HL-60/S4 (cell line): ENCODE results near the gene NPLOC4.

Source experiments
- in situ Hi-C: fragments of 300-500 bp; cut with MboI; formaldehyde crosslinking; loops from 2 replicates; pipeline ENCODE4 v1.14.3; 2022; ENCODE audit warnings: low sequenced_read_pairs

The NPLOC4 gene

DNA sequence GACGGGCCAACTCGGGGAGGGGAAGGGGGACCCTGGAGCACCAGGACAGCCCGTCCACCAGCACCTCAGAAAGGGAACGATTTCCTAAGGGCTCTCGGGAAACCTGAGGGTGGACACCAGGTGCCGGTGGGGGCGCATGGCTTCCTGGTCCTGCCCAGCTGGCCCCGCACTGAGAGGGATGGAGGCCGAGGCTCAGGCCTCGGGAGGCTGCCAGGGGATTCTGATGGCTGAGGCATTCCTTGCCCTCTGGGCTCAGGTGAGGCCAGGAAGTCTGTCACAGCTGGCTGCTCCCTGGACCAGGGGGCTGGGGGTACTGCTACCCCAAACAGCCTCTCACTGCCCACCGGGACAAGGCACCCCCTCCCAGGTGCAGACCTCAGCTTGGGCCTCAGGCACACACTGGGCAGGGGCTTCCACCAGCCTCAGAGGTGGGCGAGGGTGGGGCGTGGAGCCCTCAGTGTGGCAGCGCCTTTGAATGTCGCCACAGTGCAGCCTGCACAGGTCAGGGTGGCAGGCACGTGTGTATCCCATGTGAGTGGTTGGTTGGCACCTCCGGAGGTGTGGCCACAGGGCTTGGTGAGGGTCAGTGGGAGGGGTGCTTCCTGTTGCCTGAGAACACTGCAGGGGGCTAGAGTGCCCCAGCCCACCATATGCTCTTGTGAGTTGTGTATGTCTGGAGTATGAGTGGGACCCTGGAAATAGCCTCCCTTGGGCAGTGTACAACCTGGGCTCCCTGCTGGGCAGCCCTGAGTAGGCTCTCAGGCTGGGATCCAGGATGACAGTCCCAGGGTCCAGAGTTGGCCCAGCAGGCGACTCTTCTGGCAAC is 112.7 kb downstream of the NPLOC4 start:
- in situ Hi-C loops, result no loop called here

DNA sequence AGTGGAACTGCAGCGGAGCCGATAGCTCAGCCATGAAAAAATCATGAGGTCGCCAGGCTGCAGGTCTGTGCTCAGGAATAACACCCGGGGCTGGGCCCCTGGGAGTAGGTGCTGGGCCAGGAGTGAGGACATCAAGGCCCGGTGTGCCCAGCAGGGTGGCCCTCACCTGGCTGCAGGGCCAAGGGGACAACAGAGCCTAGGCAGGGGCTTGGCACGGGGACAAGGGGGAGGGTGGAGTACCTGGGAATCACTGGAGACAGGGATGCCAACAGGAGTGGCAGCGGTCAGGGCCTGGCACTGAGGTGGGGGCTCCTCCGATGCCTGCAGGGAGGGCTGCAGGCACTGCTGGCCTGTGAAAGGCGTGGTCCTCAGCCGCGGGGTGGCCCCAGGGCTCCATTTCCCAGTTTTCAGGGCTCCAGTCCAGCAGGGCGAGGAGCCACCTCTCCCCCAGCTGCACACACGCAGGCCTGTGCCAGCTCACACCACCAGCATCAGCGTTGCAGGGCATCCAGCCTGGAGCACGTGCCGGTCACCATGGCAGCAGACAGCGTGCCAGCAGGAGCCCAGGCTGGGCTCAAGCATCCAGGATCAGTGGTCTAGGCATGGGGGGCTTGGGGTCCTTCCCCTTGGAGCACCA is 113.4 kb downstream of the NPLOC4 start:
- in situ Hi-C loops, result no loop called here

DNA sequence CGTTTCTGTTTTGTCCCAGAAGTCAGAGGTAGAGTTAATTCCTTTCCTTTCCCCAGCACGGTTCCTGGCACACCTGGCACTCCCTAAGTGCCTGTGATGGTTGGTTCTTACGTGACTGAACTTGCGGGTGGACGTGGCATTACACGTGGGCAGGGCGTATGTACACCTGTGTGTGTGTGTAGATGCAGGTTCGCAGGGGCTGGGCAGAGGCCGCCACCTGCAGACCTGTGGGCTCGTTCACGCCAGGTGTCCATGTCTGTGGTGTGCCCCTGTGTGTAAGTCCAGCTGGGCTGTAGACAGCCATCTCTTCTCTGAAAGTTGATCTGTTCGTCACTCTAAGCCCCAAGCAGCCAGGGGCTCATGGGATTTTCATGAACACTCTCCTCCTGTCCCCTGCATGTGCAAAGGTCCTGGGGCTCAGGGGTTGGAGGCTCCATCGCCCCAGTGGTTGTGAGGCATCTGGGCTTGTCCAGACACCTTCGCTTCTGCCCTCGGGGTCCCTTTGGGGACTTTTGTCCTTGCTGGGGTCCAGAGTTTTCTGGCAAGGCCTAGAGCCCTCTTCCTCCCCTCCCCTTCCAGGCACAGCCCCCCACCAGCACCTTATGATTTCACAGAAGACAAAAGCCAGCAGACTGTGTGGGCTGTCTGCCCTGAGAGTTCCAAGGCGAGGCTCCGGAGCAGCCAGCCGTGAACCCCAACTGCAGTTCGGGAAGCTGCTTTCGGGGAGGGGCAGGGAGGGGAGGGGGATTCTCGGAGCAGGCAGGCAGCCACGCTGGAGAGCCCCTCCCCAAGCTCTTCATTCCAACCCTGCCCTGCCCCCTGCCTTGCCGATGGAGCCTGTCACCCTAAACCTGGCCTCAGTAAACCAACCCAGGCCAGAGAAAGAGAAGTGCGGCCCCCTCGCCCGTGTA is 114.2 kb downstream of the NPLOC4 start:
- in situ Hi-C loops, result no loop called here

DNA sequence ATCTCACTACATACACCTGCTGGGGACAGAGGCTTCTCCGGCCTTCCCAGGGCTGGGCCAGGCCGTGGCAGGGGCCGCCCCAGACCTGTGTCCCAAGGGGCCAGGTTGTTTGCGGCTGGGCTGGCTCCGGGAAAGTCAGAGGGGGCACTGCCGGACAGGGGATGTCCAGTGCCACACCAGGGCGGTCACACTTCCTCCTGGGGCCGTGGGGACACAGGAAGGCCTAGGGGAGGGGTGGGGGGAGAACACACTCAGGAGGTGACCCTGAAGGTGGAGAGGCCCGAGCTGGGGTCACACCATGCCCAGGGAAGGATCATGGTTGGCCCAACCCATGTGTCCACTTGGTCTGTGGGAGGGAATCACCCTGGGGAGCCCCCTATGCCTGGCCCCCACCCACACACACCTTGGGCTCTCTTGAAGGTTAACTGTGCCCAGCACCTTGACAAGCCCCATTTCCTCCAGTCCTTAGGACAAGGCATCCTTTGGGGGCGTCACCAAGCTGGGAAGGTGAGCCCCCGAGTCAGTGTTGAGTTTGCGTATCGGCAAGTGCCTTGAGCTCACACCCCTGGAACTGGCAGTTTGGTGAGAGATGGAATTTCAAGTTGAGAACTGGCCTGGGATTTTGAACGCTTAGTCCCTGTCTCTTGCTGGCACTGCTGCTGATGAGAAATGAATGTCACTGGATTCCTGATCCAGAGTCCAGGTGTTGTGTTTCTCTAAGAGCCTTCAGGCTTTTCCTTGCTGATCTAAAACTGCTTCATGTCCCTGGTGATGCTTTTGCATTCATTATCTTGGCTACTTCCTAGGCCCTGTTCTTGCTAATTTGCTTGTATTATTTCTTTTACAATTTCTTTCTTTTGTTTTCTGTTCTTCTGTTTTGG is 116.7 kb downstream of the NPLOC4 start:
- in situ Hi-C loops, result no loop called here

DNA sequence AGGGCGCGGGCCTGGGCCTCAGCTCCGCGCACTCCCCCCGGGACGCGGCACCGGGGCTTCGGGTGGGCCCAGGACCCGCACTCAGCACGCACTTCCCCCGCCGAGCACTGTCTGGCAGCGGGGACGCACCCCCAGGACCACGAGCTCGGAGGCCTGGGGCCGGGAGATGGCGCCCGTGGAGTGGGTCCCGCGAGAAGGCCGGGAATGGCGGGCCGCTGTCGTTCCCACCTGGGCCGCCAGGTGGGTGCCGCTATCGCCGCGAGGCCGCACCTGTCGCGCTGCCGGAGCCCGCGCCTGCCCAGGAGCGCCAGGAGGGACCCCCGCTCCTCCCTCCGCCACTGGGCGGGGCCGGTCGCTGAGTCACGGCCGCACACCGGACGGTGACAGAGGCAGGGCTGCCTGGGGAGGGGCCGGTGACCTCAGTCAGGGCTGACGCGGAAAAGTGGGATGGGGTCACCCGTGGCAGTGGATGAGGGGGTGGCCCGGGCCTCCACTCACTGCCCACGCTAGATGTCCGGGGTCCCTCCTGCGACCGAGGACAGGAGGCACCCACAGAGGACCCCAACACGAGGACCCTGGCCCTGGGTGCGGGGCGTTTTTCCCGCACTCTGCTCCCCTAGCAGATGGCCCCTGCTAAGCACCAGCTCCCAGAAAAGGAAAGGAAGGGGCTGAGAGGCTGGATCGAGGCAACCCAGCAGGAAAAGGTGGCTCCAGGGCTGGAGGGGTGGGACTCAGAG is 117.5 kb downstream of the NPLOC4 start:
- in situ Hi-C loops, result no loop called here

DNA sequence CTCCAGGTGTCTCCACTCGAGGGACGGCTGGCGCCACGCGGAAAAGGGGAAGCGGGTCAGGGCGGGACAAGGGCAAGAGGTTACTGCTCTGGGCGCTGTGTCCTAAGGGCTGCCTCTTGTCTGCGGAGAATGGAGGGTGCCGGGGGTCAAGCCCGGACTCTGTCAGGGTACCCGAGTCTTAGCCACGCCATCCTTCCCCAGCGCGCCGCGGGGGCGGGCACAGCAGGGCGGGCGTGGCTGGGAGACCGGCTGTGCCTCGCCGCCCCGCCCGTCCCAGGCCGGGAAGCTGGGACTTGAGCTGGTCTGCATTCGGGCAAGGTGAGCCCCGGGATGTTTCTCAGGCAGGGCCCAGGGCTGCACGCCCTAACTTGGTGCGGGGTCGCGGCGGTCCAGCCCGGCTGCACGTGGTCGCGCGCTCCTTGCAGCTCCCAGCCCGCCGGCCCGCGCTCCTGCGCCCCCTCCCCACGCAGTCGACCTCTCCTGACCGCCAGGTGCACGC is 118.1 kb downstream of the NPLOC4 start:
- in situ Hi-C loops, result no loop called here

DNA sequence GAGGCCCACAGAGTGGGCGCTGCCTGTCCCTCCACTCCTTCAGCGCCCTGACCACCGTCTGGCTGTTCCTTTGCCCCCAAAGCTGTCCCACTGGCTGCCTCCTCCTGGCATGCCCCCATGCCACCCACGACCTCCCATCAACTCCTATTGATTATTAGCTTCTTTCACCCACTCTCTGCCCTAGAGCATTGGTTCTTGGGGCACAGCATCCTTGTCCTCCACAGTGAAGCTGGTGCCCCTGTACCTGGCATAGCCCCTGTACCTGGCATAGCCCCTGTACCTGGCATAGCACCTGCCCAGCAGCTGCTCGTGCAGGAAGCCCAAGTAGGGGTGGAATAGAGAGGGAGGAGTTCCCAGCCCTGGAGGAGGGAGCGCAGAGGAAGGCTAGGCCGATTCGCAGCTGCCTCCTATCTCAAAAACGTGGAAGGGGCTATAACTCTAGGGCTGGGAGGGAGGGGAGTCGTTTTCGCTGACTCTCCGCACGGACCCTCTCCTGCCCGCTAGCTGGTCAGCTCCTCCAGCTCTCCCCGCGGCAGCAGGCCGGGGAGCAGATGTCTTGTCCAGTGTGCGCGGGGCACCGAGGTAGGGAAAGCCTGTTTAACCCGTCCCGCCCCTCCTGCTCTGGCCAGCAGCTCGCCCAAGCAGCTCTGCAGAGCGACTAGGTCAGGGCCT is 118.7 kb downstream of the NPLOC4 start:
- in situ Hi-C loops, result no loop called here

DNA sequence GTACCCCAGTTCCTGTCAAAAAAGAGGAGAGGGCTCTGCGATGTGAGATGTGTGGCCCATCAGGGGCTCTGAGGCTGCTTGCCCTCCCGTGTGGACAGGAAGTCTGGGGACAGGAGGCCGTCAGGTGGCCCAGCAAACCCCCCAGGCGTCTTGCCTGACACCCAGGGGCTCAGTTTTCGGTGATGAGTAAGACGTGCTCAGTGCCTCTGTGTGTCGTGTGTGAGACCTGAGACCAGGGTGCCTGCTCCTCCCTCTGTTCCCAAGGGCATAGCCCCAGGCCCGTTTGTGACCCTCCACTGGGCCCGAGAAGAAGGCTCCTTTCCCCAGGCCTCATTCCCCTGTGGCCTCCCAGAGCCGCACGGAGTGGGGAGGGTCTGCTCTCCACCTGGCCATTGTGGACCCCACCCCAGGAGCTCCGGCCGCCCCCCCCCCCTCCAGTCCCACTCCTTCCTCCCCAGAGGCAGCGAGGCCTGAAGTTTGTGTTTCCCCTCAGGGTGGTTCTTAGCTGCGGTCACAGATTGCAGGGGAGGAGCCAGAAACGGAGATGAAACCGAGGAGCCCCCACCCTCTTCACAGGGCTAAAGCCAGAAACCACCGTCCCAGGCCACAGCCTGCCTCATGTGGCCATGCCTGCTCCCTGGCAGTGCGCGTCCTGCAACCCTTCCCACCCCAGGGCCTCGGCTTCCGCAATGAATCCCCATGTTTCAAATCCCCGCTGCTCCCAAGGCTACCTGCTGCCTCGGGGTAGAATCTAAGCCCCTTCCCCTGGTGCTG is 119.4 kb downstream of the NPLOC4 start:
- in situ Hi-C loops, result no loop called here

DNA sequence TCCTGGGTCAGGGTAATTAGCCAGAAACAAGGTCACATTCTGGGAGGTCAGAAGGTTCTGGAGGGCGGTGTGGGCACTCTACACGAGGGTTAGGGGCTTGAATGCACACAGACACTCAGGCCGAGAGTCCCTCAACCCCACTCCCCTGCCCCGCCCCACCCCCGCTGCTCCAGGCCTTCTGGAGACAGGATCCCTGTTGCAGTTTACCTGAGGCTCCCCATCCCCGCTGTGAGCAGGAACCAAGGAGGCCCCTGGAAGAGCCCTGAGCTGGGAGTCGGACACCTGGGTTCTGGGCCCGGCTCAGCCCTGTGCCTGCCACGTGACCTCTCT is 119.9 kb downstream of the NPLOC4 start:
- in situ Hi-C loops, result no loop called here

DNA sequence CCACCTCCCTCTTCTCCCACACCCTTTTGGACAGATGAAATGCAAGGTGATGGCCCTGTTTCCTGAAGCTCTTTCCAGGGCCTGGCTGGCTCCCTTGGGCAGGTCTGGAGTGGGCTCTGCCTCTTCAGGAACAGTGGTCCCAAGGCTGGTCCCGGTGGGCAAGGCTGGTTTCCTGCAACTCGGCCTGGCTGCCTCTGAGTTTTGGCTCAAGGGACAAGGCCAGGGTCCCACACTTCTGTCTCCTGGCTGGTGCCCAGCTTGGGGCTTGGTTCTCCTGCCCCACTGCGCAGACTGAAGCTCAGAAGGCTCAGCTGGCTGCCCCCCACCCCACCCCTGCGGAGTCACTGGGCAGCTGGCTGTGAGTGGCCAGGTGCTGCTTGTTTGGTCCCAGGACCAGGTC is 120.5 kb downstream of the NPLOC4 start:
- in situ Hi-C loops, result no loop called here

DNA sequence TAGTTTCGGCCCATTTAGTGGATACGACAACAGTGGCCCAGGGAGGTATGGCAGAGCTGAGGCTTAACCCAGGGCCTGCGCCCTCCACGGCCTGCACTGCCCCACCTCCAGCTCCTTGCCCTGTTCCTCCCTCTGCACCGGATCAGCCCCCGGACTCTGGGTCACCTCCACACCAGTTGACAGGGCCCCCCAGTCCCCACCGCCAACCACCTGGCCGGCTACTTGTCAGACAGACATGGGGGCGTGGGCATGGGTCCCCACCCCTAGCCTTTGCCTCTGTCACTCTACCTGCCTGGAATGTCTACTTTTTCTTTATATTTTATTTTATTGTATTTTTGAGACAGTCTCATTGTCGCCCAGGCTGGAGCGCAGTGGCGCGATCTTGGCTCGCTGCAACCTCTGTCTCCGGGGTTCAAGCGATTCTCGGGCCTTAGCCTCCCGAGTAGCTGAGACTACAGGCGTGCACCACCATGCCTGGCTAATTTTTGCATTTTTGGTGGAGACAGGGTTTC is 121.3 kb downstream of the NPLOC4 start:
- in situ Hi-C loops, result no loop called here

DNA sequence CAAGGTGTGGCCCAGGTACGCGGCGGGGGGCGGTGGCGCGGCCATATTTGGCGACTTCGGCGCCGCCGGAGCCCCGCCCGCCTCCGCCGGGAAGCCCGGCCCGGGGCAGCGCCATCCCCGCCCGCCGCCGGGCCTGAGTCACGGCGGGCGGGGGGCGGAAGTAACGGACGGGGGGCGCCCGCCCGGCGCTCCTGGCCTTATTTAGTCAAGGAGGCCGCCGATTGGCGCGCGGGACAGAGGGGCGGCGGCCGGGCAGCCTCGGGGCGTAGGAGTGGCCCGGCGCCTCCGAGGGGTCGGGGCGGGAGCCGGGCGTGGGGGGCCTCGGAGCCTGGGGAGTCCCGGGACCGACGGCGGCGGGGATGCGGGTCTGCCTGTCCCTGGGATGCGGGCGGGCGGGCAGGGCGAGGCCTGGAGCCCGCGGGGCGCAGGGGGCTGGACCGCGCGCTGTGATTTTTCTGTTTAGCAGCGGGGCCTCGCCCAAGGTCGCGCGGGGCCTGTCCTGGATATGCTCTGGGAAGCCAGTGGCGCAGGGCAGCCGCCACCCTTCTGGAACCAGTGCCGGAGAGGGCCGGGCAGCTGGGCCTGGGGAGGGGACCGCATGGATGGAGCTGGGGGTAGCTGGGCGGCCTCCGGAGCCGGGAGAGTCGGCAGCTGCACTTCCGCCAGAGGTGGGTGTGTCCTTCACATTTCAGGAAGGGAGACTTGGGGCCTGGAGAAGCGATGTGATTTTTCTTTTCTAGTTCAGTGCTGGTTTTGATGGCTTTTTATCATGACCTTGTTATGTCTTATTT is 122.0 kb downstream of the NPLOC4 start:
- in situ Hi-C loops, result no loop called here

DNA sequence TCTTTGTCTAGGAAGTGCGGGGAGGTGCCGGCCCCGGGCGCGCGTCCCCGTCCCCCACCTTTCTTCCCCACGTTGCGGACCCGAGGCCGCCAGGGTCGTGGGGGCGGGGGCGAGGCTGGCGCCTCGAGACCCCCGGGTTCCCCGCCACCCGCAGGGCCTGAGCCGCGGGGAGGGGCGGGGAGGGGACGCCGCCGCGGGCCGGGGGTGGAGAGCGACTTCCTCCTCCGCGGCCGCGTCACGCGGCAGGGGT is 122.5 kb downstream of the NPLOC4 start:
- in situ Hi-C loops, result no loop called here

DNA sequence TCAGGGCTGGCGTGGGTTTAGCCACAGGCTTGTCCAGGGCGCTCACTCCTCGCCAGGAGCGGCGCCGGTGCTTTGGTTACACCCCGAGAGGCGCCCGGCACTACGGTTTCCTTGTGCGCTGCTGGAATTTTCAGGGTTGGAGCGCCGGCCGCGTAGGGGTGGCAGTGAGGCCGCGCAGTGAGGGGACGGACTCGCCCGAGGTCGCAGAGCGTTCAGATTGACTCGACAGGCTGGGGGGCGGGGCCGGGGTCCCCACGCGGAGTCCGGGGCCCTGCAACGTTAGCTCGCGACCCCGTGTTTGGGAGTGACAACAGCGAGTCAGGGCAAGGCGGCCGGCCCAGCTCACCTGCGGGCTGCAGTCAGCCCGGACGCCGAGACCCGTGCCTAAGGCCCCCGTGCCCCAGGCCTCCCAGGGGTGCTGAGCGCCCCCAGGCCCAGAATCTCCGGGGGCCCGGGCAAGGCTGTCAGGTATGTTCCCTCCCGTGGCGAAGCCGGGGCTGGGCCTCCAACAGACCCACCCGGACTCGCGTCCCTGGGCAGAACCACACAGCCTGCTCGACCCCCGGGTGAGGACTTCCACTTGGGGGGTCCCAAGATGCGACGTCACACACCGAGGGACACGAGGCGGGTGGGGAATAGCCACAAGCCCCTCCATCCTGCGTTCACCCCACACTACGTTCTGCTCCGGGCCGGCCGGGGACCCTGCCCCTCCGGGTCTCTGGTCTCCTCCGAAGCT is 123.0 kb downstream of the NPLOC4 start:
- in situ Hi-C loops, result no loop called here

DNA sequence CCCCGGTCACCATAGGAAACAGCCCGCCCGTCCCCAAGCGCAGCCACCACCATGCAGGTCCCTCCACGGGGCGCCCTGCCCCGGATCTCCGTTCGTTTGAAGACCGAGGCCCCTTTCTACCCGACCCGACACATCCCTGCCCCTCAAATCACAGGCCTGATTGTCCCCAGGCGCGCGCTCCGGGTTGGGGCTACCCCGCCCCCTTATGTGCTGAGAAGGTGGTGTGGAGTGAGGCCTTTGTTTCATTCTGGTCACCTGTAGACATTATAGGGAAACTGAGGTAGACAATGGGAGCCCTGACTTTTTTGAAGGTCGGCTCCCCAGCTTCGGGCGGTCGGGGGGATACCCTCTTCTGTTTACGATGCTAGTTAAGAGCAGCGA is 123.5 kb downstream of the NPLOC4 start:
- in situ Hi-C loops, result no loop called here

DNA sequence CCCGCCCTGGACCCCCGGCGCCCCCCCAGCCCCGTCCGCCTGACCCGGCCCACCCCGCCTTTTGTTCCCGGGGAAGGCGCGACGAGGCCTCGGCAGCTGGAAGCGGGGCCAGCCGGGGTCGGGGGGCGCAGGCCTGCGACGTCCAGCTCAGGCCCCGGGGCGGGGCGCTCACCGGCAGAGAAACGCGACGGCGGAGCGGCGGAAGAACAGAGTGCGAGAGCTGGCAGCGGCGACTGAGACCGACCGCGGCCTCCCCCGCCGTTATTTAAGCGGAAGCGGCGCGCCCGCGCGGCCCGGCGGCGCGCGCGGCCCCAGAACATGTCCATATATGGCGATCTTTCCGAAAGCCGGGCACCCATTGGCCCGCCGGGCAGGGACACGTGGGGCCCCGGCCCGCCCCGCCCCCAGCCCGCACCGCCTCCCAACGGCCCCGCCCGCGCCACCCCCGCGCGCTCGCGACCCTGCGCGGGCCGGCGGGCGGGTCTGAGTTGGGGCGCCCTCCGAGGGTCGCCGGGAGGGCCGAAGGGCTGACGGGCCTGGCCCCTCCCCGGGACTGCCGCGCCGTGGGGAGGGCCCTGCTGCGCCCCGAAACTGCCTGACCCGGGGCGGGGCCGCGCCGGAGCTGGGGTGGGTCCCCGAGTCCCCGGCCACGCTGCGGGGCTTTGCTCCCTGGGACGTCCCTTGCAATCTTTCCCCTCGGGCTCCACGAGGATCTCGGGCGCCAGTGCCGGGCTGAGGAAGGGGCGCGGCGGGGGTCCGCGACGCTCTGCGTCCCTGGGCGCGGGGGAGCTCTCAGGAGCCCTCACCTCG is 124.1 kb downstream of the NPLOC4 start, which contains the start of gene ACTG1:
TSS of gene ACTG1 (minus strand) at position 238 of the 810 bp plus-strand sequence. CDS start 445 bp downstream, outside the sequence.
- in situ Hi-C loops, result no loop called here
